Lung (tissue), 12 donors: ENCODE data around the gene MYPOP. TPM values are rescaled to one million over a fixed set of nuclear protein-coding genes. Genes with fewer than 3 reads are reported as not detected.

Experiments
- ATAC-seq: fragments of 200-7000 bp; cut with Tn5 transposase; one replicate; pipeline ENCODE4 v1.9.1; 2020; ENCODE audit warnings: moderate number of reproducible peaks; ENCODE audit not compliant: insufficient read depth, low FRiP score
- DNase-seq, 3 donors: peaks; one replicate each; pipeline ENCODE4 v3.0.0-alpha.2; 2013 to 2017
- H3K27ac ChIP-seq, 2 donors: one replicate each; pipeline ENCODE4 v1.5.1; 2013; ENCODE audit warnings: mild to moderate bottlenecking in 2 of 2, moderate library complexity in 2 of 2, control low read depth in 1 of 2, inconsistent platforms in 1 of 2, low read depth in 1 of 2, low read length in 1 of 2
- H3K27me3 ChIP-seq, 3 donors: one replicate each; pipeline ENCODE4 v1.5.1; 2013; ENCODE audit warnings: low read length in 2 of 3; ENCODE audit not compliant: control insufficient read depth in 3 of 3, insufficient read depth in 3 of 3
- H3K36me3 ChIP-seq, 4 donors: one replicate each; pipeline ENCODE4 v1.5.1; 2013; ENCODE audit warnings: low read length in 4 of 4, mild to moderate bottlenecking in 1 of 4, moderate library complexity in 1 of 4; ENCODE audit not compliant: control insufficient read depth in 4 of 4, insufficient read depth in 4 of 4
- H3K4me1 ChIP-seq, 5 donors: one replicate each; pipeline ENCODE4 v1.5.1; 2013; ENCODE audit warnings: low read length in 5 of 5, mild to moderate bottlenecking in 2 of 5, moderate library complexity in 1 of 5; ENCODE audit not compliant: control insufficient read depth in 5 of 5, insufficient read depth in 5 of 5
- H3K4me3 ChIP-seq: one replicate; pipeline ENCODE4 v1.5.1; 2013; ENCODE audit warnings: mild to moderate bottlenecking, control low read depth, moderate library complexity
- H3K9ac ChIP-seq, 2 donors: one replicate each; pipeline ENCODE4 v1.5.1; 2013; ENCODE audit warnings: low read length in 2 of 2, control low read depth in 1 of 2; ENCODE audit not compliant: insufficient read depth in 1 of 2
- H3K9me3 ChIP-seq, 4 donors: one replicate each; pipeline ENCODE4 v1.5.1; 2013; ENCODE audit warnings: low read length in 3 of 4, mild to moderate bottlenecking in 1 of 4, moderate library complexity in 1 of 4; ENCODE audit not compliant: control insufficient read depth in 4 of 4, insufficient read depth in 3 of 4
- WGBS, 2 donors: extraction: QIAGEN DNeasy Blood & Tissue Kit; methylation state at CpG; one replicate each; pipeline ENCODE4 v1.1.7; 2013; 5-methylcytosine and 5-hydroxymethylcytosine counted together
- polyA plus RNA-seq, 2 donors: library from polyadenylated mRNA; stranded (reverse); fragments of 200-250 nt; gene quantifications; one replicate each; pipeline ENCODE4 v1.2.1, GENCODE V29; 2013
- total RNA-seq, 2 donors: library from RNA; depleted of rRNA in 1 of 2; stranded (reverse); fragments of >200 nt in 1 of 2; gene quantifications; one replicate each; pipeline ENCODE4 v1.2.1, GENCODE V29; 2014 to 2021
- TF ChIP-seq, protein P1 (sequence below): IDR thresholded peaks from 2 replicates; pipeline ENCODE4 v1.5.1; 2012; ENCODE audit warnings: mild to moderate bottlenecking; ENCODE audit errors: control extremely low read depth, extremely low read depth
- donor health status: control.
- donor health status: control.
- donor health status: Bipolar disorder and iron deficiency.
- donor health status: healthy.
- donor health status: DM: yes; HTN: yes; CAD: no.

MYPOP gene
- total and polyA plus RNA-seq, 4 donors, result 2.9 to 6.7 (median 4.5) TPM

DNA sequence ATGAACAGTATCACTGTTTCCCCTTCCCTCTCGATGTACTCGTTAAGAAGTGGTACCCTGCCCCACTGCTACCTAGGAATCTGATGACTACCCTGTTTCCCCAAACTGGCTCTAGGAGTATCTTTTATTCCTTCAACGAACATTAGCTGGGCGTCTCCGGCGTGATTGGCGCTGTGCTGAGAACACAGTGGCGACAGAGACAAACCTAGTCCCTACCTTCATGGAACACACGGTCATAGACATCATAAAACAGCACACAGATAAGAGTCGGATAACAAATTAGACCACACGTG lies 40.2 kb downstream of the MYPOP start:
- TF ChIP-seq, protein P1, sequence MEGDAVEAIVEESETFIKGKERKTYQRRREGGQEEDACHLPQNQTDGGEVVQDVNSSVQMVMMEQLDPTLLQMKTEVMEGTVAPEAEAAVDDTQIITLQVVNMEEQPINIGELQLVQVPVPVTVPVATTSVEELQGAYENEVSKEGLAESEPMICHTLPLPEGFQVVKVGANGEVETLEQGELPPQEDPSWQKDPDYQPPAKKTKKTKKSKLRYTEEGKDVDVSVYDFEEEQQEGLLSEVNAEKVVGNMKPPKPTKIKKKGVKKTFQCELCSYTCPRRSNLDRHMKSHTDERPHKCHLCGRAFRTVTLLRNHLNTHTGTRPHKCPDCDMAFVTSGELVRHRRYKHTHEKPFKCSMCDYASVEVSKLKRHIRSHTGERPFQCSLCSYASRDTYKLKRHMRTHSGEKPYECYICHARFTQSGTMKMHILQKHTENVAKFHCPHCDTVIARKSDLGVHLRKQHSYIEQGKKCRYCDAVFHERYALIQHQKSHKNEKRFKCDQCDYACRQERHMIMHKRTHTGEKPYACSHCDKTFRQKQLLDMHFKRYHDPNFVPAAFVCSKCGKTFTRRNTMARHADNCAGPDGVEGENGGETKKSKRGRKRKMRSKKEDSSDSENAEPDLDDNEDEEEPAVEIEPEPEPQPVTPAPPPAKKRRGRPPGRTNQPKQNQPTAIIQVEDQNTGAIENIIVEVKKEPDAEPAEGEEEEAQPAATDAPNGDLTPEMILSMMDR, result no peak
- Histone ChIP-seq H3K4me3 (peak overlapping the region; percentile 82), H3K9ac (peak overlapping the region; percentile 59 to 74), H3K27ac (peak overlapping the region; percentile 89 to 93), H3K27me3 (peaks cover 0 to 26% (median 24%) of the 10 kb centered on the region in 3 donors), H3K9me3 (no peaks in the 10 kb centered on the region), H3K4me1 (peaks cover 0 to 6% (median 2%) of the 10 kb centered on the region in 5 donors), H3K36me3 (peaks cover 0 to 13% (median 9%) of the 10 kb centered on the region in 4 donors)
- ATAC-seq (no peak), DNase-seq (no peak)
- 0% methylated on average over 11 of the region's 11 CpGs for WGBS, 2 donors

DNA sequence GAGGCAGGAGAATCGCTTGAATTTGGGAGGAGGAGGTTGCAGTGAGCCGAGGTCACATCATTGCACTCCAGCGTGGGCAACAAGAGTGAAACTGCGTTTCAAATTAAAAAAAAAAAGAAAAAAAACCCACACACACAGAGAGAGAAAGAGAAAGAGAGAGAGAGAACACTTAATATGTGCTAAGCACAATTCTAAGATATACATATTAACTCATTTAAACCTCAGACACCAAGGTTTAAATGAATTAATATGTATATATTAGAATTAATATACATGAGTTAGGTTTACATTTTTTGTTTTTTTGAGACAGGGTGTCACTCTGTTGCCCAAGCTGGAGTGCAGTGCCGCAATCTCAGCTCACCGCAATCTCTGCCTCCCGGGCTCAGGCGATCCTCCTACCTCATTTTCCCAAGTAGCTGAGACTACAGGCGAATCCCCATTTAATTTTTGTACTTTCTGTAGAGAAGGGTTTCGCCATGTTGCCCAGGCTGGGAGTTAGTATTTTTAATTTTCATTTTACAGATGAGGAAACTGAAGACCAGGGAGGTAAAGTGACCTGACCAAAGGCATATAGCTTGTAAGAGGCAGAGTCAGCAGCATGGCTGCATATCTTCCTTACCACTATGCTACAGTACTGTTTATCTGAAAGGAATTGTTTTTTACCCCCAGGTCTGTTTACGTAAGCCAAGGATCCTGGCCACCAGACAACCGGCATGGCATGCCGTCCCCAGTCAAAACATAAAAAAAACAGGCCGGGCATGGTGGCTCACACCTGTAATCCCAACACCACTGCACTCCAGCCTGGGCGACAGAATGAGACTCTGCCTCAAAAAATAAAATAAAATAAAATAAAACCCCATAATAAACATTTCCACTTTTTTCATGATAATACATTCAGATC lies 41.8 kb downstream of the MYPOP start:
- WGBS, 2 donors, result 91 to 92% methylated on average over 15 of the region's 15 CpGs
- ATAC-seq (no peak), DNase-seq (no peak)
- TF ChIP-seq, protein P1, result no peak
- Histone ChIP-seq H3K27me3 (peaks cover 0 to 20% (median 20%) of the 10 kb centered on the region in 3 donors), H3K9ac (no peak overlapping the region), H3K27ac (no peak overlapping the region), H3K9me3 (no peaks in the 10 kb centered on the region), H3K4me3 (no peak overlapping the region), H3K36me3 (peaks cover 0 to 13% (median 11%) of the 10 kb centered on the region in 4 donors), H3K4me1 (peaks cover 0 to 6% (median 2%) of the 10 kb centered on the region in 5 donors)

DNA sequence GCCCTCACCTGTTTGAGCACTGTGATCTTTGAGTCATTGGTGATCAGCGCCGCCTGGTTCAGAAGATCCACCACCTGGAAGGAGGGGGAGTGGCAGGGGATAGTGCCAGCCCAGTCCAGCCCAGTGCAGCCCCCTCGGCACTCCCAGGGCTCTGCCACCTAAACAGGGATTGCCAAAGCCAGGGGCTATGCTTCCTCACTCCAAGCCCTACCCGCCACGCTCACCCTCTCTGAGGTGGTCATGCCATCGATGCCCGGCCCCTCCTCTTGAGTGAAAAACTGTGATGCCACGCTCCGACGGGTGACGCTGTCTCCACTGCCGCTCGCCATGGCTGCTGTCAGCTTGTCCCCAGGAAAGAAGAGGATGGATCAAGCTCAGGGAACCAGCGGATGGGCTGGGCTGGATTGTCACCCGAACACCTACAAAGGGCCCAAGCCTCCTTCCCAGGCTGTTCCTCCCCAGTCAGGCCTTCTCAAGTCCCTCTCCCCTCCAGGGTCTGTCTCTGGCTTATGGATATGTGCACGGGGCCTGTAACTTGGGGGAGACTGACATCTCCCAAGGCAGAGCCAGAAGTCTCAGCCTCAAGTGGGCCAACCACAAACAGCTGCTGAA lies 48.1 kb downstream of the MYPOP start:
- WGBS, 2 donors, result 96 to 98% methylated on average over 16 of the region's 16 CpGs
- H3K4me1 ChIP-seq, result peaks cover 0 to 1% (median 0%) of the 10 kb centered on the region in 5 donors
- H3K9me3 ChIP-seq, result no peaks in the 10 kb centered on the region
- H3K36me3 ChIP-seq, result peaks cover 13 to 42% (median 24%) of the 10 kb centered on the region in 4 donors
- H3K4me3 ChIP-seq, result no peak overlapping the region
- H3K9ac ChIP-seq, result no peak overlapping the region
- DNase-seq (no peak), ATAC-seq (no peak)
- H3K27ac ChIP-seq, result no peak overlapping the region
- TF ChIP-seq, protein P1, result no peak
- no peaks in the 10 kb centered on the region for H3K27me3 ChIP-seq
